ENCODE data around the gene PLXNC1.

The PLXNC1 gene

GRCh38 chr12:94205822-94206221, 57.4 kb downstream of the PLXNC1 start:
- no peak for DNase-seq (ENCODE audit: low read depth)

- no peak for DNase-seq (ENCODE audit: low read depth)
Observed at GRCh38 chr12:94206886-94207285, 58.5 kb downstream of the PLXNC1 start.

GRCh38 chr12:94207467-94207848, 59.1 kb downstream of the PLXNC1 start:
- DNase-seq (ENCODE audit: low read depth), result no peak

GRCh38 chr12:94207849-94208621, 59.7 kb downstream of the PLXNC1 start:
- DNase-seq (ENCODE audit: low read depth), result peak; percentile 12

GRCh38 chr12:94208622-94208966, 60.2 kb downstream of the PLXNC1 start:
- DNase-seq (ENCODE audit: low read depth), result no peak

- no peak for DNase-seq (ENCODE audit: low read depth)
Observed at GRCh38 chr12:94209240-94209639, 60.9 kb downstream of the PLXNC1 start.

GRCh38 chr12:94211021-94211420, 62.6 kb downstream of the PLXNC1 start:
- no peak for DNase-seq (ENCODE audit: low read depth)

- no peak for DNase-seq (ENCODE audit: low read depth)
Observed at GRCh38 chr12:94218233-94218632, 69.9 kb downstream of the PLXNC1 start.

GRCh38 chr12:94219622-94220302, 71.4 kb downstream of the PLXNC1 start:
- no peak for DNase-seq (ENCODE audit: low read depth)

- DNase-seq (ENCODE audit: low read depth), result no peak
Observed at GRCh38 chr12:94220804-94221203, 72.4 kb downstream of the PLXNC1 start.

- no peak for DNase-seq (ENCODE audit: low read depth)
Observed at GRCh38 chr12:94222351-94223084, 74.1 kb downstream of the PLXNC1 start.

- DNase-seq (ENCODE audit: low read depth), result no peak
Observed at GRCh38 chr12:94223842-94224241, 75.5 kb downstream of the PLXNC1 start.

- DNase-seq (ENCODE audit: low read depth), result no peak
Observed at GRCh38 chr12:94225506-94225905, 77.1 kb downstream of the PLXNC1 start.

- DNase-seq (ENCODE audit: low read depth), result no peak
Observed at GRCh38 chr12:94225947-94226630, 77.7 kb downstream of the PLXNC1 start.

GRCh38 chr12:94227066-94227465, 78.7 kb downstream of the PLXNC1 start:
- no peak for DNase-seq (ENCODE audit: low read depth)

- no peak for DNase-seq (ENCODE audit: low read depth)
Observed at GRCh38 chr12:94228488-94228907, 80.1 kb downstream of the PLXNC1 start.

- no peak for DNase-seq (ENCODE audit: low read depth)
Observed at GRCh38 chr12:94229902-94230301, 81.5 kb downstream of the PLXNC1 start.

- no peak for DNase-seq (ENCODE audit: low read depth)
Observed at GRCh38 chr12:94230357-94230905, 82.1 kb downstream of the PLXNC1 start.

- DNase-seq (ENCODE audit: low read depth), result no peak
Observed at GRCh38 chr12:94231709-94232108, 83.3 kb downstream of the PLXNC1 start.

- DNase-seq (ENCODE audit: low read depth), result no peak
Observed at GRCh38 chr12:94235848-94236247, 87.5 kb downstream of the PLXNC1 start.

GRCh38 chr12:94239332-94239993, 91.1 kb downstream of the PLXNC1 start:
- DNase-seq (ENCODE audit: low read depth), result no peak

GRCh38 chr12:94240171-94240570, 91.8 kb downstream of the PLXNC1 start:
- DNase-seq (ENCODE audit: low read depth), result no peak

Data from stimulated activated CD8-positive, alpha-beta memory T cell treated with anti-CD3 and anti-CD28 coated beads, Interleukin-7, amount 100 ng/mL, for 24 hours (primary cell).